Measurements from ENCODE around the gene CDK5R1. TPM values are rescaled to one million over a fixed set of nuclear protein-coding genes. Genes with fewer than 3 reads are reported as not detected.

CDK5R1 gene
- total and polyA plus RNA-seq, 2 donors (not counting 1 experiment from before 2014, with no cell fraction given), result 0.33 to 0.56 TPM

DNA sequence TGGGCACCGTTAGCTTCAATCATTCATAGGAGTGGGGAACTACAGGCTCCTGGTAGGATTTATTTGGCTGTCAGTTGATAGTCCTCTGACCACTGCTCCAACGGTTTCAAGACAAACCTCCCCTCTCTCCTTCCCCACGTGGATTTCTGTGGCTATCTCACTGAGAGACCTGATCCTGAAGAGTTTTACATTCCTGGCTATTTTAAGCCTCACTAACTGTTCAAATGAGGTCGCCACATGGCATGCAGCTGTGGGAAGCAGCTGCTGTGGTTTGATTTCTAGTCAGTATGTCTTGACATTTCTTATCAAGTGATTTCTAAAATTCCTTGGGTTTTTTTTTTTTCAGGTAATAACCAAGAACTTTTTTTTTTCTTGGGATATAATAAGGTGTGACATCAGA, 38.3 kb downstream of the CDK5R1 start:
- H3K79me2 ChIP-seq (ENCODE audit: control insufficient read depth, insufficient read depth, low read length), result no peaks in the 10 kb centered on the region
- peak; percentile 18 to 79 for DNase-seq (ENCODE audit: low read depth in 2 of 2)
- H3K9ac ChIP-seq (ENCODE audit: insufficient read depth, low read length), result no peak overlapping the region
- H3K27ac ChIP-seq (ENCODE audit: insufficient read depth, low read length), result no peak overlapping the region
- no peak overlapping the region for H3K4me2 ChIP-seq (ENCODE audit: extremely low read depth, insufficient read depth, low read length)
- H2AFZ ChIP-seq (ENCODE audit: low read length), result no peak overlapping the region
- no peaks in the 10 kb centered on the region for H3K9me3 ChIP-seq (ENCODE audit: control insufficient read depth, insufficient read depth, low read depth, low read length)
- TF ChIP-seq, protein P1, sequence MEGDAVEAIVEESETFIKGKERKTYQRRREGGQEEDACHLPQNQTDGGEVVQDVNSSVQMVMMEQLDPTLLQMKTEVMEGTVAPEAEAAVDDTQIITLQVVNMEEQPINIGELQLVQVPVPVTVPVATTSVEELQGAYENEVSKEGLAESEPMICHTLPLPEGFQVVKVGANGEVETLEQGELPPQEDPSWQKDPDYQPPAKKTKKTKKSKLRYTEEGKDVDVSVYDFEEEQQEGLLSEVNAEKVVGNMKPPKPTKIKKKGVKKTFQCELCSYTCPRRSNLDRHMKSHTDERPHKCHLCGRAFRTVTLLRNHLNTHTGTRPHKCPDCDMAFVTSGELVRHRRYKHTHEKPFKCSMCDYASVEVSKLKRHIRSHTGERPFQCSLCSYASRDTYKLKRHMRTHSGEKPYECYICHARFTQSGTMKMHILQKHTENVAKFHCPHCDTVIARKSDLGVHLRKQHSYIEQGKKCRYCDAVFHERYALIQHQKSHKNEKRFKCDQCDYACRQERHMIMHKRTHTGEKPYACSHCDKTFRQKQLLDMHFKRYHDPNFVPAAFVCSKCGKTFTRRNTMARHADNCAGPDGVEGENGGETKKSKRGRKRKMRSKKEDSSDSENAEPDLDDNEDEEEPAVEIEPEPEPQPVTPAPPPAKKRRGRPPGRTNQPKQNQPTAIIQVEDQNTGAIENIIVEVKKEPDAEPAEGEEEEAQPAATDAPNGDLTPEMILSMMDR (conservative IDR thresholded peaks at IDR 0.05 in 1 of 2, IDR thresholded peaks at IDR 0.05 in 1 of 2; ENCODE audit: low read depth in 1 of 2, low read length in 2 of 2), result no peak
- TF ChIP-seq EZH2 (IDR thresholded peaks at IDR 0.05; ENCODE audit: low read length, missing control alignments), result no peak
- no peak overlapping the region for H3K4me3 ChIP-seq (replicated peaks in 1 of 4; ENCODE audit: control extremely low read depth in 1 of 4, insufficient read depth in 1 of 4, low read depth in 3 of 4, low read length in 4 of 4)
- no peaks in the 10 kb centered on the region for H4K20me1 ChIP-seq (ENCODE audit: control insufficient read depth, extremely low read depth, insufficient read depth, low read length)
- H3K4me1 ChIP-seq (ENCODE audit: control insufficient read depth, extremely low read depth, insufficient read depth, low read length), result peaks cover 5% of the 10 kb centered on the region
- no peaks in the 10 kb centered on the region for H3K36me3 ChIP-seq (ENCODE audit: control insufficient read depth, insufficient read depth, low read length)
- H3K27me3 ChIP-seq (ENCODE audit: control insufficient read depth, insufficient read depth, low read length), result no peaks in the 10 kb centered on the region

DNA sequence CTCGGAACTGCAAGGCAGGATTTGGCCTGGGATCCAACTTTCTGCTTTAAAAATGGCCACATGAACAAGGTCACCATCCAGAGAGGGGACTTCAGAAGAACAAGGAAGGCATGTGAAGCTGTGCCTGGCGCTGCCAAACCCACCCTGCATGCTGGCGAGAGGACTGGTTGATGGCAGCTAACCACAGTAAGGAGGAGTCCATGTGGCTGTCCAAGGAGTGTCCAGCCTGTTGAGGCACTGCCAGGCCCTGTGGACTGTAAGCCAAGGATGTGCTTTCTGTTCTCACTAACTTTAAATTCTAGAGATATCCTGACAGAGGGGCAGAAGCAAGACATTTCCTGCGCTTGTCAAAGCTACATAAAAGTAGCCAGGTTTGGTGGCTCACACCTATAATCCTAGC, 40.4 kb downstream of the CDK5R1 start:
- Histone ChIP-seq H3K9me3 (ENCODE audit: control insufficient read depth, insufficient read depth, low read depth, low read length) (no peaks in the 10 kb centered on the region), H2AFZ (ENCODE audit: low read length) (no peak overlapping the region), H3K27ac (ENCODE audit: insufficient read depth, low read length) (no peak overlapping the region), H3K27me3 (ENCODE audit: control insufficient read depth, insufficient read depth, low read length) (no peaks in the 10 kb centered on the region), H3K4me2 (ENCODE audit: extremely low read depth, insufficient read depth, low read length) (no peak overlapping the region), H4K20me1 (ENCODE audit: control insufficient read depth, extremely low read depth, insufficient read depth, low read length) (no peaks in the 10 kb centered on the region), H3K9ac (ENCODE audit: insufficient read depth, low read length) (no peak overlapping the region), H3K4me3 (replicated peaks in 1 of 4; ENCODE audit: control extremely low read depth in 1 of 4, insufficient read depth in 1 of 4, low read depth in 3 of 4, low read length in 4 of 4) (no peak overlapping the region), H3K79me2 (ENCODE audit: control insufficient read depth, insufficient read depth, low read length) (no peaks in the 10 kb centered on the region), H3K4me1 (ENCODE audit: control insufficient read depth, extremely low read depth, insufficient read depth, low read length) (peaks cover 4% of the 10 kb centered on the region), H3K36me3 (ENCODE audit: control insufficient read depth, insufficient read depth, low read length) (no peaks in the 10 kb centered on the region)
- no peak for DNase-seq (ENCODE audit: low read depth in 2 of 2)
- TF ChIP-seq EZH2 (IDR thresholded peaks at IDR 0.05; ENCODE audit: low read length, missing control alignments), result no peak

DNA sequence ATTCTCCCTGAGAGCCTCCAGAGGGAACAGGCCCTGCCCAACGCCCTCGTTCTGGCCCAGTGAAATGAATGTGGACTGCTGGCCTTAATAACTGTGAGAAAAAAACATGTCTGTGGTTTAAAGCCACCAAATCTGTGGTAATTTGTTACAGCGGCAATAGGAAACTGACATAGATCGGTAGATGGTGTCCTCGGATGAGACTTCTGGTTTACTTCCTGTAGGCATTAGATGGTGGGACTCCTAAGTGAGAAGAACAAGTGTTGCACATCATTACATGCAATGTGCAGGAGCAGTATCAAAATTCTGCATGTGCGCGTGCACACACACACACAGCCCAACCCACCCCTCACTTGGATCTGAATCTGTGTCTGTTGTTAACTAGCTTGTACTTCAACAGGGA, 42.0 kb downstream of the CDK5R1 start:
- H3K79me2 ChIP-seq (ENCODE audit: control insufficient read depth, insufficient read depth, low read length), result no peaks in the 10 kb centered on the region
- H3K27me3 ChIP-seq (ENCODE audit: control insufficient read depth, insufficient read depth, low read length), result no peaks in the 10 kb centered on the region
- TF ChIP-seq, protein P1 (conservative IDR thresholded peaks at IDR 0.05 in 1 of 2, IDR thresholded peaks at IDR 0.05 in 1 of 2; ENCODE audit: low read depth in 1 of 2, low read length in 2 of 2), result no peak
- no peak for TF ChIP-seq EZH2 (IDR thresholded peaks at IDR 0.05; ENCODE audit: low read length, missing control alignments)
- peaks cover 4% of the 10 kb centered on the region for H3K4me1 ChIP-seq (ENCODE audit: control insufficient read depth, extremely low read depth, insufficient read depth, low read length)
- H3K4me2 ChIP-seq (ENCODE audit: extremely low read depth, insufficient read depth, low read length), result no peak overlapping the region
- DNase-seq (ENCODE audit: low read depth in 2 of 2), result no peak
- H3K4me3 ChIP-seq (replicated peaks in 1 of 4; ENCODE audit: control extremely low read depth in 1 of 4, insufficient read depth in 1 of 4, low read depth in 3 of 4, low read length in 4 of 4), result no peak overlapping the region
- no peak overlapping the region for H2AFZ ChIP-seq (ENCODE audit: low read length)
- no peaks in the 10 kb centered on the region for H3K9me3 ChIP-seq (ENCODE audit: control insufficient read depth, insufficient read depth, low read depth, low read length)
- no peaks in the 10 kb centered on the region for H3K36me3 ChIP-seq (ENCODE audit: control insufficient read depth, insufficient read depth, low read length)
- no peak overlapping the region for H3K27ac ChIP-seq (ENCODE audit: insufficient read depth, low read length)
- H4K20me1 ChIP-seq (ENCODE audit: control insufficient read depth, extremely low read depth, insufficient read depth, low read length), result no peaks in the 10 kb centered on the region
- no peak overlapping the region for H3K9ac ChIP-seq (ENCODE audit: insufficient read depth, low read length)

Measured in fibroblast of lung (primary cell).